ENCODE measurements around the gene SWT1.

DNA sequence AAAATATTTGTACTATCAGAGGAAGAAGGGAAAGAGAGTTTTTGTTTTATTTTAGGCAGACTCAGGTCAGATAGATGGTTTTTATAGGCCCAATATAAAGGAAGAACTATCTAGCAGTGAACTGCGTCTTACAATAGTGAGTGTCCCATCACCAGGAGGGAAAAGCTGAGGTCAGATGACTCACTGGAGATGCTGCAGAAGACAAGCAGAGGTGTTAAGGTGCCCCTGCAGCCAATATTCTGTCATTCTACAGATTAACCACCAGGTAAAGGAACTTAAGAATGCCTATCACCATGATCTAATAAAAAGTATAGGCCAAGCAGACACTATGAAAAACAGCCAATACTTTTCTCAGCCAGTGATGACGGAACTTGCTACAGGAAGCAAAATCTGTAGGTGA, 130.5 kb downstream of the SWT1 start:
- no peak for TF ChIP-seq POLR2AphosphoS5 (IDR thresholded peaks at IDR 0.05; ENCODE audit: low read depth, low read length)
- TF ChIP-seq, protein P1, sequence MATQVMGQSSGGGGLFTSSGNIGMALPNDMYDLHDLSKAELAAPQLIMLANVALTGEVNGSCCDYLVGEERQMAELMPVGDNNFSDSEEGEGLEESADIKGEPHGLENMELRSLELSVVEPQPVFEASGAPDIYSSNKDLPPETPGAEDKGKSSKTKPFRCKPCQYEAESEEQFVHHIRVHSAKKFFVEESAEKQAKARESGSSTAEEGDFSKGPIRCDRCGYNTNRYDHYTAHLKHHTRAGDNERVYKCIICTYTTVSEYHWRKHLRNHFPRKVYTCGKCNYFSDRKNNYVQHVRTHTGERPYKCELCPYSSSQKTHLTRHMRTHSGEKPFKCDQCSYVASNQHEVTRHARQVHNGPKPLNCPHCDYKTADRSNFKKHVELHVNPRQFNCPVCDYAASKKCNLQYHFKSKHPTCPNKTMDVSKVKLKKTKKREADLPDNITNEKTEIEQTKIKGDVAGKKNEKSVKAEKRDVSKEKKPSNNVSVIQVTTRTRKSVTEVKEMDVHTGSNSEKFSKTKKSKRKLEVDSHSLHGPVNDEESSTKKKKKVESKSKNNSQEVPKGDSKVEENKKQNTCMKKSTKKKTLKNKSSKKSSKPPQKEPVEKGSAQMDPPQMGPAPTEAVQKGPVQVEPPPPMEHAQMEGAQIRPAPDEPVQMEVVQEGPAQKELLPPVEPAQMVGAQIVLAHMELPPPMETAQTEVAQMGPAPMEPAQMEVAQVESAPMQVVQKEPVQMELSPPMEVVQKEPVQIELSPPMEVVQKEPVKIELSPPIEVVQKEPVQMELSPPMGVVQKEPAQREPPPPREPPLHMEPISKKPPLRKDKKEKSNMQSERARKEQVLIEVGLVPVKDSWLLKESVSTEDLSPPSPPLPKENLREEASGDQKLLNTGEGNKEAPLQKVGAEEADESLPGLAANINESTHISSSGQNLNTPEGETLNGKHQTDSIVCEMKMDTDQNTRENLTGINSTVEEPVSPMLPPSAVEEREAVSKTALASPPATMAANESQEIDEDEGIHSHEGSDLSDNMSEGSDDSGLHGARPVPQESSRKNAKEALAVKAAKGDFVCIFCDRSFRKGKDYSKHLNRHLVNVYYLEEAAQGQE (IDR thresholded peaks at IDR 0.05; ENCODE audit: insufficient read depth in 1 of 2, low read depth in 2 of 2, low read length in 2 of 2): no peak
- no peak for TF ChIP-seq TAF1 (IDR thresholded peaks at IDR 0.05; ENCODE audit: borderline replicate concordance, insufficient read depth, low read length)
- TF ChIP-seq SIN3A (IDR thresholded peaks at IDR 0.05; ENCODE audit: borderline replicate concordance, insufficient read depth, low read length): no peak
- no peak for TF ChIP-seq FOXP2 (optimal IDR thresholded peaks at IDR 0.05; ENCODE audit: borderline replicate concordance, extremely low read depth, extremely low read length, insufficient read depth)

All from PFSK-1 (cell line).